Naive thymus-derived CD4-positive, alpha-beta T cell (primary cell): ENCODE results near the gene SH3D19. TPM values are rescaled to one million over a fixed set of nuclear protein-coding genes. Genes with fewer than 3 reads are reported as not detected.

Experiments used
- ATAC-seq: fragments of 150-1000 bp; cut with Tn5 transposase; 2 replicates; pipeline ENCODE4 v1.10.0; 2021; ENCODE audit warnings: mild to moderate bottlenecking, moderate library complexity
- CTCF ChIA-PET: fragments of 350-600 bp; sonication (Branson Sonifier 250); formaldehyde crosslinking; loops from one replicate; lab custom pipeline; 2021; ENCODE audit warnings: antibody characterized with exemption; lab: Charles Lee
- POLR2A ChIA-PET: fragments of 350-600 bp; sonication (Branson Sonifier 250); formaldehyde crosslinking; loops from one replicate; lab custom pipeline; 2021; ENCODE audit warnings: antibody characterized with exemption, inconsistent platforms; lab: Charles Lee
- DNase-seq, 9 donors: peaks; one replicate each; pipeline versions ENCODE4 v3.0.0 to v3.0.0-alpha.2; 2020 to 2022; ENCODE audit warnings: mixed read lengths in 1 of 9
- H3K27ac ChIP-seq: one replicate; pipeline ENCODE4 v1.7.0; 2013; ENCODE audit warnings: mild to moderate bottlenecking, low read depth, low read length, moderate library complexity
- H3K27me3 ChIP-seq, 2 donors: one replicate each; pipeline ENCODE4 v1.7.0; 2013; ENCODE audit warnings: low read length in 2 of 2, mild to moderate bottlenecking in 2 of 2, moderate library complexity in 2 of 2; ENCODE audit not compliant: control insufficient read depth in 2 of 2, insufficient read depth in 2 of 2
- H3K36me3 ChIP-seq, 3 experiments: 1 replicate in 2 of 3; 2 replicates in 1 of 3; pipeline ENCODE4 v1.7.0; 2013; ENCODE audit warnings: low read length in 3 of 3, mild to moderate bottlenecking in 3 of 3, moderate library complexity in 1 of 3; ENCODE audit not compliant: insufficient read depth in 3 of 3, control insufficient read depth in 2 of 3
- H3K4me1 ChIP-seq, 2 donors: one replicate each; pipeline ENCODE4 v1.7.0; 2013; ENCODE audit warnings: low read length in 2 of 2, mild to moderate bottlenecking in 2 of 2, moderate library complexity in 1 of 2; ENCODE audit not compliant: control insufficient read depth in 2 of 2, insufficient read depth in 2 of 2
- H3K4me3 ChIP-seq: 2 replicates; pipeline ENCODE4 v1.7.0; 2013; ENCODE audit warnings: mild to moderate bottlenecking, low read length
- H3K9me3 ChIP-seq, 3 experiments: 1 replicate in 2 of 3; 2 replicates in 1 of 3; pipeline ENCODE4 v1.7.0; 2013; ENCODE audit warnings: low read length in 3 of 3; ENCODE audit not compliant: control insufficient read depth in 2 of 3
- H3K27ac Mint-ChIP-seq, 9 donors: one replicate each; pipeline ENCODE4 v1.8.0; 2020 to 2022; ENCODE audit warnings: mixed read lengths in 9 of 9, mild to moderate bottlenecking in 8 of 9, moderate library complexity in 5 of 9, inconsistent platforms in 2 of 9
- H3K27me3 Mint-ChIP-seq, 5 donors: one replicate each; pipeline ENCODE4 v1.8.0; 2021 to 2022; ENCODE audit warnings: mixed read lengths in 5 of 5, mild to moderate bottlenecking in 1 of 5
- H3K36me3 Mint-ChIP-seq, 5 donors: one replicate each; pipeline ENCODE4 v1.8.0; 2020 to 2022; ENCODE audit warnings: mixed read lengths in 5 of 5, mild to moderate bottlenecking in 3 of 5, inconsistent platforms in 1 of 5
- H3K4me1 Mint-ChIP-seq, 7 donors: one replicate each; pipeline ENCODE4 v1.8.0; 2020 to 2022; ENCODE audit warnings: mixed read lengths in 7 of 7, mild to moderate bottlenecking in 3 of 7, inconsistent platforms in 1 of 7
- H3K4me3 Mint-ChIP-seq, 10 donors: one replicate each; pipeline ENCODE4 v1.8.0; 2020 to 2022; ENCODE audit warnings: mild to moderate bottlenecking in 10 of 10, mixed read lengths in 10 of 10, moderate library complexity in 6 of 10, inconsistent platforms in 2 of 10
- H3K9me3 Mint-ChIP-seq, 11 donors: one replicate each; pipeline ENCODE4 v1.8.0; 2020 to 2022; ENCODE audit warnings: mixed read lengths in 11 of 11, mild to moderate bottlenecking in 4 of 11, inconsistent platforms in 1 of 11, moderate library complexity in 1 of 11
- intact Hi-C, 2 donors: fragments of 100-400 bp; cut with micrococcal nuclease; formaldehyde crosslinking; loops; one replicate each; pipeline ENCODE4 v1.15.1; 2023
- polyA plus RNA-seq, 2 donors: library from polyadenylated mRNA; unstranded; fragments of 300-500 nt; fragmentation: Illumina TruSeq; gene quantifications; one replicate each; pipeline ENCODE4 v1.2.3, GENCODE V29; 2021
- total RNA-seq, 6 experiments: library from RNA in 5 of 6; stranded (reverse) in 5 of 6; gene quantifications; 1 replicate in 5 of 6; 2 replicates in 1 of 6; pipeline ENCODE4 v1.2.3 and lab custom pipeline; 2021 to 2026

SH3D19 gene
- total and polyA plus RNA-seq, 7 experiments from 2014 or later, result 0.66 to 1.8 (median 1.0) TPM; not detected in 2

DNA sequence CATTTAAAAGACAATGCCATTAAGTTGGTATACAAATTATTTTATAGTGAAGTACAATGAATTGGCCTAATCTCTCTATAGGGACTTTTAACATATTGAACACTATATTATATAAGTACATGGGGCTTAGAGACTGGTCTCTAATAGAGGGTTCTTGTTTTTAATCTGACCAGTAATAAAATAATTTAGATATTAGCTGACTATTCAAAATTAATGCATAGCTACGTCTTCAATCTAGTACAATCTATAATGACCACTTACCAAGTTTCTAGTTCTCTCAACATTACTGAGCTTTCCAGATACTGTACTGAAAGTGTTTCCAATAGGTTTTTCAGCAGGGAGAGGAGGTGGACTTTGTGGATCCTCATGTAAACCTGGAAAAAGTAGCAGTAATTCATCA lies 166.4 kb downstream of the SH3D19 start:
- DNase-seq (no peak), ATAC-seq (no peak)
- intact Hi-C loops, result no loop called here
- no peaks in the 10 kb centered on the region for H3K4me1 ChIP-seq
- H3K9me3 ChIP-seq, result no peaks in the 10 kb centered on the region
- CTCF ChIA-PET, result no interaction called here
- Mint-ChIP-seq H3K36me3 (no peaks in the 10 kb centered on the region), H3K4me1 (no peaks in the 10 kb centered on the region), H3K27ac (no peak overlapping the region), H3K27me3 (peaks cover 13 to 26% (median 15%) of the 10 kb centered on the region in 5 donors), H3K9me3 (peaks cover 0 to 6% (median 3%) of the 10 kb centered on the region in 11 donors), H3K4me3 (no peak overlapping the region)
- H3K27ac ChIP-seq, result no peak overlapping the region
- H3K27me3 ChIP-seq, result no peaks in the 10 kb centered on the region
- H3K4me3 ChIP-seq, result no peak overlapping the region
- no peaks in the 10 kb centered on the region for H3K36me3 ChIP-seq
- POLR2A ChIA-PET, result no interaction called here

DNA sequence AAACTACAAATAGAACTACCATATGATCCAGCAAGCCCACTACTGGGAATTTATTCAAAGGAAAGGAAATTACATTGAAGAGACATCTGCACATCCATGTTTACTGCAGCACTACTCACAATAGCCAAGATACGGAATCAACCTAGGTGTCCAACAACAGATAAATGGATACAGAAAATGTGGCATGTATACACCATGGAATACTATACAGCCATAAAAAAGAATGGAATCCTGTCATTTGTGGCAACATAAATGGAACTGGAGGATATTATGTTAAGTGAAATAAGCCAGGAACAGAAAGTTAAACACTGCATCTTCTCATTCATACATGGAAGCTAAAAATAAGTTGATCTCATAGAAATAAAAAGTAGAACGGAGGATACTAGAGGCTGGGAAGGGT lies 167.9 kb downstream of the SH3D19 start:
- ChIA-PET CTCF (no interaction called here), POLR2A (no interaction called here)
- intact Hi-C loops, result no loop called here
- Mint-ChIP-seq H3K27ac (no peak overlapping the region), H3K36me3 (no peaks in the 10 kb centered on the region), H3K4me1 (no peaks in the 10 kb centered on the region), H3K27me3 (peaks cover 13 to 32% (median 15%) of the 10 kb centered on the region in 5 donors), H3K9me3 (peaks cover 0 to 6% (median 3%) of the 10 kb centered on the region in 11 donors), H3K4me3 (no peak overlapping the region)
- Histone ChIP-seq H3K36me3 (no peaks in the 10 kb centered on the region), H3K9me3 (no peaks in the 10 kb centered on the region), H3K27me3 (no peaks in the 10 kb centered on the region), H3K4me3 (no peak overlapping the region), H3K4me1 (no peaks in the 10 kb centered on the region), H3K27ac (no peak overlapping the region)
- ATAC-seq, result no peak
- DNase-seq, result no peak

- H3K9me3 Mint-ChIP-seq, result peaks cover 0 to 6% (median 3%) of the 10 kb centered on the region in 11 donors
- ChIA-PET POLR2A (no interaction called here), CTCF (no interaction called here)
- no peak overlapping the region for H3K27ac Mint-ChIP-seq
- no peak for ATAC-seq
- H3K4me1 ChIP-seq, result no peaks in the 10 kb centered on the region
- peaks cover 8 to 22% (median 15%) of the 10 kb centered on the region in 5 donors for H3K27me3 Mint-ChIP-seq
- no peaks in the 10 kb centered on the region for H3K4me1 Mint-ChIP-seq
- no peak overlapping the region for H3K4me3 ChIP-seq
- DNase-seq, result no peak
- H3K36me3 Mint-ChIP-seq, result no peaks in the 10 kb centered on the region
- no peaks in the 10 kb centered on the region for H3K27me3 ChIP-seq
- no peak overlapping the region for H3K4me3 Mint-ChIP-seq
- intact Hi-C loops, result no loop called here
- no peak overlapping the region for H3K27ac ChIP-seq
- H3K9me3 ChIP-seq, result no peaks in the 10 kb centered on the region
- H3K36me3 ChIP-seq, result no peaks in the 10 kb centered on the region
Observed at GRCh38 chr4:151153585-151153984, 171.8 kb downstream of the SH3D19 start.

DNA sequence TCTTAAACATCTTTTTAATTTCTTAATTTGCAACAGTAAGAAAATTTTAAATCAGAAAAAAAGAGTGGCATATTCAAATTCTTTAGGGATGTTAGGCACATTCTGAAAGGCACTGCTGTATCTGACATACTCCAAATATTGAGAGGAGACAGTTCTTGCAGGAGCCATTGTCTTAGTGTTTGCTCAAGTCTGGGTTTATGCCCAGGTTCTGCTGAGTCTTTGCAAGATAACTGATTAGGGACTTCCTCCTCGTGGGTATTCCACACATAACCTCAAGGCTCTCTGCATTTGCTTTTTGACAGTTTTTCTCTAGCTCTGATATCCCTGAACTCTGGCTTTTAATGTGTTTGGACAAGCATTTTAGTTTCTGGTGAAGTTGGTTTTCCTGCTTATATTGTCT lies 173.4 kb downstream of the SH3D19 start:
- Mint-ChIP-seq H3K27ac (no peak overlapping the region), H3K9me3 (peaks cover 0 to 1% (median 0%) of the 10 kb centered on the region in 11 donors), H3K36me3 (no peaks in the 10 kb centered on the region), H3K4me1 (no peaks in the 10 kb centered on the region), H3K4me3 (no peak overlapping the region), H3K27me3 (peaks cover 0 to 18% (median 8%) of the 10 kb centered on the region in 5 donors)
- no peaks in the 10 kb centered on the region for H3K9me3 ChIP-seq
- intact Hi-C loops, result no loop called here
- no peak overlapping the region for H3K4me3 ChIP-seq
- no peaks in the 10 kb centered on the region for H3K27me3 ChIP-seq
- ChIA-PET POLR2A (no interaction called here), CTCF (no interaction called here)
- no peaks in the 10 kb centered on the region for H3K4me1 ChIP-seq
- no peak for DNase-seq
- H3K27ac ChIP-seq, result no peak overlapping the region
- H3K36me3 ChIP-seq, result no peaks in the 10 kb centered on the region
- no peak for ATAC-seq

DNA sequence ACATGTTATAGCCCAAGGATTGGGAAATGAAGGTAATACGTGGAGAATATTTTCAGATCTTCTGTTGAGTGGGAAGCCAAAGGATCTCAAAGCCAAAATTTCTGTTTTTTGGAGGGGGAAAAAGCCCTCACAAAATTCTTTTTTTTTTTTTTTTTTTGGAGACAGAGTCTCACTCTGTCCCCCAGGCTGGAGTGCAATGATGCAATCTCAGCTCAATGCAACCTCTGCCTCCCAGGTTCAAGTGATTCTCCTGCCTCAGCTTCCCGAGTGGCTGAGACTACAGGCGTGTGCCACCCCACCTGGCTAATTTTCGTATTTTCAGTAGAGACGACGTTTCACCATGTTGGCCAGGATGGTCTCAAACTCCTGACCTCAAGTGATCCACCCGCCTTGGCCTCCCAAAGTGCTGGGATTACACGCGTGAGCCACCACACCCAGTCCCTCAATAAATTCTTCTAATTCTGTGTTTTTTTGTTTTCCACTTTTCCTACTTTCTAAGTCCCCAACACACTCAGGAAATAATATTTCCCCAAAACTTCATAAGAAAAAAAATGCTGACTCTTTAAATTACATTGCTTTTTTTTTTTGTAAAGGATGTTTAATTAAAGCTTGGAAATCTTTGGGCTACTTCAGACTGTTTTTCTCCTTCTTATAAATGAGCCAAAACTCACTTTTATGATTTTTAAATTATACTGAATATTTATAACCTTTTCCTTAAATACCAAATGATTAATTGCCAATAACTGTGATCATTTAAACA lies 174.4 kb downstream of the SH3D19 start:
- no peak overlapping the region for H3K4me3 ChIP-seq
- Mint-ChIP-seq H3K36me3 (no peaks in the 10 kb centered on the region), H3K27me3 (peaks cover 0 to 8% (median 1%) of the 10 kb centered on the region in 5 donors), H3K4me3 (no peak overlapping the region), H3K9me3 (no peaks in the 10 kb centered on the region), H3K4me1 (no peaks in the 10 kb centered on the region), H3K27ac (no peak overlapping the region)
- H3K27ac ChIP-seq, result no peak overlapping the region
- ATAC-seq, result no peak
- no peaks in the 10 kb centered on the region for H3K9me3 ChIP-seq
- H3K27me3 ChIP-seq, result no peaks in the 10 kb centered on the region
- ChIA-PET CTCF (no interaction called here), POLR2A (no interaction called here)
- H3K4me1 ChIP-seq, result no peaks in the 10 kb centered on the region
- H3K36me3 ChIP-seq, result no peaks in the 10 kb centered on the region
- no peak for DNase-seq
- intact Hi-C loops, result no loop called here

GRCh38 chr4:151148261-151148660 lies 177.1 kb downstream of the SH3D19 start:
- POLR2A ChIA-PET, result no interaction called here
- intact Hi-C loops, result no loop called here
- CTCF ChIA-PET, result no interaction called here
- H3K4me3 Mint-ChIP-seq, result no peak overlapping the region
- Histone ChIP-seq H3K4me1 (no peaks in the 10 kb centered on the region), H3K9me3 (no peaks in the 10 kb centered on the region), H3K36me3 (no peaks in the 10 kb centered on the region), H3K4me3 (no peak overlapping the region), H3K27ac (no peak overlapping the region), H3K27me3 (no peaks in the 10 kb centered on the region)
- peaks cover 0 to 7% (median 0%) of the 10 kb centered on the region in 5 donors for H3K27me3 Mint-ChIP-seq
- H3K27ac Mint-ChIP-seq, result no peak overlapping the region
- H3K4me1 Mint-ChIP-seq, result peaks cover 0 to 1% (median 0%) of the 10 kb centered on the region in 7 donors
- no peaks in the 10 kb centered on the region for H3K36me3 Mint-ChIP-seq
- ATAC-seq, result no peak
- no peak for DNase-seq
- H3K9me3 Mint-ChIP-seq, result no peaks in the 10 kb centered on the region

- no peak overlapping the region for H3K4me3 ChIP-seq
- H3K27ac ChIP-seq, result no peak overlapping the region
- POLR2A ChIA-PET, result no interaction called here
- DNase-seq (no peak), ATAC-seq (no peak)
- intact Hi-C loops, result no loop called here
- H3K36me3 ChIP-seq, result no peaks in the 10 kb centered on the region
- CTCF ChIA-PET, result no interaction called here
- Mint-ChIP-seq H3K4me1 (peaks cover 0 to 1% (median 0%) of the 10 kb centered on the region in 7 donors), H3K4me3 (no peak overlapping the region), H3K27me3 (peaks cover 0 to 7% (median 0%) of the 10 kb centered on the region in 5 donors), H3K9me3 (no peaks in the 10 kb centered on the region), H3K36me3 (no peaks in the 10 kb centered on the region), H3K27ac (no peak overlapping the region)
- no peaks in the 10 kb centered on the region for H3K9me3 ChIP-seq
- H3K4me1 ChIP-seq, result no peaks in the 10 kb centered on the region
- no peaks in the 10 kb centered on the region for H3K27me3 ChIP-seq
Observed at GRCh38 chr4:151147000-151147399, 178.4 kb downstream of the SH3D19 start.
